HG03135 (cell line): Measurements from ENCODE around the gene MTG1.

ENCODE experiments used
- ATAC-seq: cut with Tn5 transposase; IDR thresholded peaks from one replicate; pipeline ENCODE4 v1.9.1; 2021; ENCODE audit warnings: mild to moderate bottlenecking, moderate library complexity; ENCODE audit not compliant: unreplicated experiment

Gene MTG1

GRCh38 chr10:133394064-133394663 lies at the start of gene MTG1:
TSS of gene MTG1 (plus strand) at chr10:133394157. CDS start at chr10:133394221, 64 bp downstream.
- peak; percentile 60 for ATAC-seq

GRCh38 chr10:133344236-133344635 lies 49.7 kb upstream of the MTG1 start:
- ATAC-seq: no peak

- no peak for ATAC-seq
These were observed 47.5 kb upstream of the MTG1 start for GRCh38 chr10:133346413-133346812.

GRCh38 chr10:133347710-133348517 lies 46.0 kb upstream of the MTG1 start:
- no peak for ATAC-seq

- no peak for ATAC-seq
These were observed 44.8 kb upstream of the MTG1 start for GRCh38 chr10:133349160-133349568.

- no peak for ATAC-seq
These were observed 44.4 kb upstream of the MTG1 start for GRCh38 chr10:133349577-133350011.

- no peak for ATAC-seq
These were observed 43.5 kb upstream of the MTG1 start for GRCh38 chr10:133350283-133350949.

- ATAC-seq: no peak
These were observed 43.0 kb upstream of the MTG1 start for GRCh38 chr10:133350950-133351329.

- no peak for ATAC-seq
These were observed 42.3 kb upstream of the MTG1 start for GRCh38 chr10:133351408-133352318.

- no peak for ATAC-seq
These were observed 40.6 kb upstream of the MTG1 start for GRCh38 chr10:133353202-133353959.

- ATAC-seq: no peak
These were observed 39.9 kb upstream of the MTG1 start for GRCh38 chr10:133353988-133354605.

GRCh38 chr10:133354672-133355240 lies 39.2 kb upstream of the MTG1 start:
- no peak for ATAC-seq

- ATAC-seq: no peak
These were observed 38.7 kb upstream of the MTG1 start for GRCh38 chr10:133355266-133355665.

- no peak for ATAC-seq
These were observed 38.0 kb upstream of the MTG1 start for GRCh38 chr10:133355991-133356390.

- no peak for ATAC-seq
These were observed 37.2 kb upstream of the MTG1 start for GRCh38 chr10:133356549-133357284.

GRCh38 chr10:133357285-133358161 lies 36.4 kb upstream of the MTG1 start, which contains the start of gene FUOM:
TSS of gene FUOM (minus strand) at chr10:133358019. CDS start at chr10:133358007, 12 bp downstream.
- ATAC-seq: peak; percentile 60

GRCh38 chr10:133358162-133358924 lies 35.6 kb upstream of the MTG1 start:
- no peak for ATAC-seq
